ENCODE measurements around the gene LMAN1.

GRCh38 chr18:59332986-59333385 lies 26.1 kb downstream of the LMAN1 start:
- TF ChIP-seq CTCF (IDR thresholded peaks at IDR 0.05; ENCODE audit: extremely low read depth in 1 of 2, insufficient read depth in 1 of 2, low read depth in 1 of 2, low read length in 2 of 2) (no peak), JUN (IDR thresholded peaks at IDR 0.05; ENCODE audit: borderline replicate concordance, insufficient read depth, insufficient read length, low read depth) (no peak)

Measured in endothelial cell of umbilical vein (primary cell).